ENCODE data around the gene CHTOP.
"Not testable (repeated sequence)": the region's sequence is repeated elsewhere in the genome, so short reads cannot be mapped to it uniquely, and the experiment has no call there.

The CHTOP gene

GRCh38 chr1:153629971-153630370, 3.9 kb upstream of the CHTOP start:
- no peak for DNase-seq (ENCODE audit: low read depth)
- H3K4me3 ChIP-seq (ENCODE audit: low read depth, low read length): no peak overlapping the region

DNA sequence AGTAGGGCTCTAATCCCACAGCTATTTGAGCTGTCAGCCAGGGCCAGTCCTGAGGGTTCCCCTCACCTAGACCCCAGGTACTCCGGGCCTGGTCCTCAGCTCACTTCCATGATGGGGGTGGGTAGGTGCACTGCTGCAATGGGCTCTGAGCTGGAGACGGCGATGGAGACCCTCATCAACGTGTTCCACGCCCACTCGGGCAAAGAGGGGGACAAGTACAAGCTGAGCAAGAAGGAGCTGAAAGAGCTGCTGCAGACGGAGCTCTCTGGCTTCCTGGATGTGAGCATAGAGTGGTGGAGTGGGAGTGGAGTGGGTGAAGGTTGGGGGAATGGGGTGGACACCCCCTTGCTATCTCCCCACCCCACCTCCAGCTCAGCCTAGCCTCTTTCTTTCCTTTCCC, 3.5 kb upstream of the CHTOP start:
- no peak overlapping the region for H3K4me3 ChIP-seq (ENCODE audit: low read depth, low read length)

GRCh38 chr1:153631047-153632022, 2.5 kb upstream of the CHTOP start:
- no peak overlapping the region for H3K4me3 ChIP-seq (ENCODE audit: low read depth, low read length)
- no peak for DNase-seq (ENCODE audit: low read depth)

More for the DNA sequence above, 3.5 kb upstream of the CHTOP start:
- DNase-seq (ENCODE audit: low read depth): no peak

GRCh38 chr1:153633161-153633753, 609 bp upstream of the CHTOP start:
- peak overlapping the region; percentile 92 for H3K4me3 ChIP-seq (ENCODE audit: low read depth, low read length)
- DNase-seq (ENCODE audit: low read depth): no peak

DNA sequence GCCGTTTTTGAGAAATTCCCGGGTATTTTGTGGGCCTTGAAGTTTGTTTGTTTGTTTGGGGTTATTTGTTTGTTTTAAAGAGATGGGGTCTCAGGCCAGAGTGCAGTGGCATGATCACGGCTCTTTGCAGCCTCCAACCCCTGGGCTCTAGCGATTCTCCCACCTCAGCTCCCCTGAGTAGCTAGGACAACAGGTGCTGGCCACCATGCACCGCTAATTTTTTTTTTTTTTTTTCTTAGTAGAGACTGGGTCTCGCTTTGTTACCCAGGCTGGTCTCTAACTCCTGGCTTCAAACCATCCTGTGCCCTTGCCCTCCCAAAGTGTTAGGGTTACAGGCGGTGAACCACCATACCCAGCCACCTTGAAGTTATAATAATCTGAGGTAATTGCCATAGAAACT, 2.0 kb downstream of the CHTOP start:
- DNase-seq (ENCODE audit: low read depth): no peak
- no peak overlapping the region for H3K4me3 ChIP-seq (ENCODE audit: low read depth, low read length)

DNA sequence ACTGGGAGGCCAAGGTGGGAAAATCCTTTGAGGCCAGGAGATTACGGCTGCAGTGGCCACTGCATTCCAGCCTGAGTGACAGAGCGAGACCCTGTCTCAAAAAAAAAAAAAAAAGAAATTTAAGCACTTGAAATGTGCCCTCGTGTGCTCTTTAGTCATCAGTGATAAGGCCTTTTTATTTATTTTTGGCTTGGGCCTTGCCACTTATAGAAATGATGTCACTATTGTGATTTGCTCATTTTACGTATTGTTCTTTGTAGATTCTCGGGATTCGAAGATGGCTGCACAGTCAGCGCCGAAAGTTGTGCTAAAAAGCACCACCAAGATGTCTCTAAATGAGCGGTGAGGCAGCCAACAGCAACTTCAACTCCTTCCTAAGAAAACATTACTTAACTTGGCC, 2.4 kb downstream of the CHTOP start:
- no peak overlapping the region for H3K4me3 ChIP-seq (ENCODE audit: low read depth, low read length)
- DNase-seq (ENCODE audit: low read depth): no peak

GRCh38 chr1:153638261-153638660, 4.4 kb downstream of the CHTOP start:
- H3K4me3 ChIP-seq (ENCODE audit: low read depth, low read length): no peak overlapping the region
- no peak for DNase-seq (ENCODE audit: low read depth)

DNA sequence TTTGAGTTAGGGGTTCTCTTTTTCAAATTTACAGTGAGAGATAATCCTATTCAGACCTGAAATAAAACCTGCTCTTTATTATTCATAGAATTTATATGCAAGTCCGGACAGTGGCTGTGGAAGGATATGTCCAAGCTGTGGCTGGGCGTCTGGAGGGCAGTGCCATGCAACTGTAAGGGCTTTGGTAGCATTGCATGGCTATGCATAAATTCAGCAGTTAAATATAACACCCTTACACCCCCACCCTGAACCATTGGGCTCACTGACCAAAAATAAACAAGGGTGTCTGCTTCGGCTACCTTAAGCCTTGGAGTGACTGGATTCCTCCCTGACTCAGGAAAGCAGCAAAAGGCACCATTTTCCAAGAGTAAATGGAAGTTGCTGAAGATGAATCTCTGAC, 5.4 kb downstream of the CHTOP start:
- no peak overlapping the region for H3K4me3 ChIP-seq (ENCODE audit: low read depth, low read length)
- DNase-seq (ENCODE audit: low read depth): no peak

DNA sequence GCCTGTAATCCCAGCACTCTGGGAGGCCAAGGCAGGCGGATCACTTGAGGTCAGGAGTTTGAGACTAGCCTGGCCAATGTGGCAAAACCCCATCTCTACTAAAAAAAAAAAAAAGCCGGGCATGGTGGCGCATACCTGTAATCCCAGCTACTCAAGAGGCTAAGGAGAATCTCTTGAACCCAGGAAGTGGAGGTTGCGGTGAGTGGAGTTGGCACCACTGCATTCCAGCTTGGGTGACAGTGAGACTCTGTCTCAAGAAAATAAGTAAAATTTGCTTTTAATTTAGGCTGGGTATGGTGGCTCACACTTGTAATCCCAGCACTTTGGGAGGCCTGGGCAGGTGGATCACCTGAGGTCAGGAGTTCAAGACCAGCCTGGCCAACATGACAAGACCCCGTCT, 6.3 kb downstream of the CHTOP start:
- not testable (repeated sequence) for DNase-seq (ENCODE audit: low read depth)

GRCh38 chr1:153640861-153641260, 7.0 kb downstream of the CHTOP start:
- H3K4me3 ChIP-seq (ENCODE audit: low read depth, low read length): no peak overlapping the region

More for the DNA sequence above, 6.3 kb downstream of the CHTOP start:
- H3K4me3 ChIP-seq (ENCODE audit: low read depth, low read length): not testable (repeated sequence)

GRCh38 chr1:153642161-153642560, 8.3 kb downstream of the CHTOP start:
- H3K4me3 ChIP-seq (ENCODE audit: low read depth, low read length): no peak overlapping the region
- no peak for DNase-seq (ENCODE audit: low read depth)

More at GRCh38 chr1:153640861-153641260, 7.0 kb downstream of the CHTOP start:
- no peak for DNase-seq (ENCODE audit: low read depth)

GRCh38 chr1:153643100-153643499, 9.2 kb downstream of the CHTOP start:
- no peak overlapping the region for H3K4me3 ChIP-seq (ENCODE audit: low read depth, low read length)
- DNase-seq (ENCODE audit: low read depth): no peak

- H3K4me3 ChIP-seq (ENCODE audit: low read depth, low read length): no peak overlapping the region
- no peak for DNase-seq (ENCODE audit: low read depth)
Observed at GRCh38 chr1:153643816-153644215, 9.9 kb downstream of the CHTOP start.

DNA sequence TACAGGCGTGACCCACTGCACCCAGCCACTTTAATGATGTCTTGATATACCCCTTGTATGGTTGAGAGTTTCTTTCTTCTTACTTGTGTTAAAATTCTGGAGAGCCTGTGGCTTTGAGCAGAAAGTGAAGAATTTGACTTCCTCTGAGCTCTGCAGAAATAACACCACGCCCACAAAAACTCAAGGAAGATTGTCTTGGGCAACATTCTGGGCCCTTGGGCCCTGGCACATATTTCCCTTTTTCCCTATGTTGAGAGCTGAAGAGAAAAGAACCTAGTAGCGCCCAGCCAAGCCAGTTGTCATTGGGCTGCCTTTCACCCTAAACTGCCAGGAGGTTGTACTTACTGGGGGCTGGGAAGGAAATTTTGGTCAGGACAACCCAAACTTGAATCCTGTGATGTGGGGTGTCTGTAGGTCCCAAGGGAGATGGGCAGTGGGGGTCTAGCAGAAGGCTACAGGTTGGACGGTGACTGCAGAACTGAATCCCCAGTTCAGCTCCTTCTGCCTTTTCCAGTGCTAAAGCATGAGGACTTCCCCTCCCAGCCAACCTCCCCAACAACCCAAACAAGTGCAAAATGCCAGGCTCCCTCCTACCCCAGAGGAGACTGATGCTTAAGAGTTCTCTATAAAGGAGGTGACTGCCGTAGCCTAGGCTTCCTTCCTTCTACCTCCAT, 12.9 kb downstream of the CHTOP start:
- no peak overlapping the region for H3K4me3 ChIP-seq (ENCODE audit: low read depth, low read length)
- DNase-seq (ENCODE audit: low read depth): no peak

- no peak for DNase-seq (ENCODE audit: low read depth)
- no peak overlapping the region for H3K4me3 ChIP-seq (ENCODE audit: low read depth, low read length)
Observed at GRCh38 chr1:153647346-153647714, 13.5 kb downstream of the CHTOP start.

DNA sequence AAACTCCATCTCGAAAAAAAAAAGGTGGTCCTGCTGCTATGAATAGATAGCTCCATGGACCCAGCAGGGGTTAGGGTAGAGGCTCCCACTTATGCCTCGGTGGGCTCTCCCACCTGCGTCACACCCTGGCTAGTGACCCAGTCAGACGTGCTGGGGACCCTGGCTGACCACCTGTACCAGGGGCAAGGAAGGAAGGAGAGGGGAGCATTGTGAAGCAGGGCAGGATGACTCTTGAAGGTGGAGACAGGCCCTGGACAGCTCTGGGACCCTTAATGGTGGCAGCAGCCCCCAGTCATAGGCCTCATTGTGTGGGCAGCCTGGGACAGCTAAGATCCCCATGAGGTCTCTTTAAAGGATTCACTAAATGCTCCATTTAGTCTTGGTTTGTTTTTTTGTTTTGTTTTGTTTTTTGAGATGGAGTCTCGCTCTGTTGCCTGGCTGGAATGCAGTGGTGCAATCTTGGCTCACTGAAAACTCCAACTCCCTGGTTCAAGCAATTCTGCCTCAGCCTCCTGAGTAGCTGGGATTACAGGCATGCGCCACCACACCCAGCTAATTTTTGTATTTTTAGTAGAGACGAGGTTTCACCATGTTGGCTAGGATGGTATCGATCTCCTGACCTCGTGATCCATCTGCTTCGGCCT, 14.3 kb downstream of the CHTOP start:
- no peak overlapping the region for H3K4me3 ChIP-seq (ENCODE audit: low read depth, low read length)
- DNase-seq (ENCODE audit: low read depth): no peak

DNA sequence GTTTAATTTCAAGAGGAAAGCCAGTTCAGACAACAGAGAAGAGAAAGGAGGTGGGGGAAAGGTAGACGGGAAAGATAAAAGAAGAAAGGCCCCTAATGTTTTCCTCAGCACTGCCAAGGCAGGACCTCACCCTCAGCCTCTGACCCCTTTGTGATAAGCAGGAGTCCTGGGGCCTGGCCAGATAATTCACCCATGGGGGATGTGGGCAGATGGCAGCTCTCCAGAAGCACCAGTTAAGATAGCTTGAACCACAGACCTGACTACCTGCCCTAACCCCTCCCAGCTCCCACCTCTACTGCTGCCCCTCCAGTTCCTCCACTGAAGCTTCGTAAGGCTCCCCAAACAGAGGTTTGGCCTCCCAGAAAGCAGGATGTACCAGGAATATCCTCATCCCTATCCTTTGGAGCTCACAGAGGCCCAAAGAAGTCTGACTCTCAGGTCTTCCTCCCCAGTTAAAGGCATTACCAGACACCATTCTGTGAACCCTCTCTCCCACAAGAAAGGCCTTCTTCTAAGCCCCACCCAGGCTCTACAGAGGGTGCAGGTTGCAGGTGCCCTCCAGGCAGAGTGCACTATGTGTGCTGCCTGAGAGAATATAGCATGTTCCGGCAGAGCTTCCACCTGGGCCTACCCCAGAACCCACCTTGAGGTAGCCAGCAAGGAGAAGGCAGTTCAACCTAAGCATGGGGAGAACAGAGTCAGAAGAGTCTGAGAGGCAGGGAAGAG, 15.4 kb downstream of the CHTOP start:
- DNase-seq (ENCODE audit: low read depth): no peak
- H3K4me3 ChIP-seq (ENCODE audit: low read depth, low read length): no peak overlapping the region

GRCh38 chr1:153649863-153650235, 16.0 kb downstream of the CHTOP start:
- H3K4me3 ChIP-seq (ENCODE audit: low read depth, low read length): no peak overlapping the region
- no peak for DNase-seq (ENCODE audit: low read depth)

DNA sequence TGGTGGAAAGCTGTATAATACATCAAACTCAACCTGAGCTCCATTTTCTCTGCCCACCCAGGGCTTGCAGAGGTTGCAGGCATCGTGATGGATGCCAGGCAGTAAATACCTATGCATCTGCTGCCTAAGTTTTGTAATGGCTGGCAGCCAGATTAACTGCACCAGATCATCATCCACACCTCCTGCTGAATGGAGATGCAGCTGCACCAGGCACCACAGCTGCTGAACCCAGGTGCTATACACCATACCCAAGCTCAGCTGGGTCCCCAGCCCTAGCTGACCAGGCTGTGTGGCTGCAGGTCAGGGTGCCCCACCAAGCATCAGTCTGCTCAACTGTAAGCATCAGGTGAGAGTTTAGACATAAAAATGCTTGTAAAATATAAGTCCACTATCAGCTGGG, 17.9 kb downstream of the CHTOP start:
- no peak overlapping the region for H3K4me3 ChIP-seq (ENCODE audit: low read depth, low read length)

More for the DNA sequence above, 17.9 kb downstream of the CHTOP start:
- DNase-seq (ENCODE audit: low read depth): no peak

Measured in skeletal muscle cell (primary cell).